SK-N-SH treated with all-trans-retinoic acid at 6 μM for 48 hours (cell line): ENCODE results near the gene THRB.

Source experiments
- ATAC-seq: fragments of 200-7000 bp; cut with Tn5 transposase; 3 replicates; pipeline ENCODE4 v1.9.1; 2020; ENCODE audit warnings: mild to moderate bottlenecking, moderate library complexity
- ARNTL ChIP-seq: fragments of 450-650 bp; formaldehyde crosslinking; IDR thresholded peaks from 2 replicates; pipeline ENCODE4 v1.5.0; 2020; ENCODE audit warnings: low read depth, mild to moderate bottlenecking, moderate library complexity, borderline replicate concordance
- BACH2 ChIP-seq: fragments of 250-450 bp; sonication (Bioruptor Pico); IDR thresholded peaks from 2 replicates; pipeline ENCODE4 v1.9.0; 2021; ENCODE audit warnings: mild to moderate bottlenecking, borderline replicate concordance
- CSDC2 ChIP-seq: fragments of 250-450 bp; sonication (Bioruptor Pico); IDR thresholded peaks from 2 replicates; pipeline ENCODE4 v1.5.0; 2020; ENCODE audit warnings: mild to moderate bottlenecking, moderate library complexity
- CSRNP3 ChIP-seq: fragments of 250-450 bp; sonication (Bioruptor Pico); IDR thresholded peaks from 2 replicates; pipeline ENCODE4 v1.5.1; 2021; ENCODE audit warnings: mild to moderate bottlenecking, moderate library complexity
- ESRRG ChIP-seq: fragments of 250-450 bp; sonication (Bioruptor Pico); IDR thresholded peaks from 2 replicates; pipeline ENCODE4 v1.6.1; 2021; ENCODE audit warnings: mild to moderate bottlenecking
- GLIS3 ChIP-seq: fragments of 250-450 bp; sonication (Bioruptor Pico); IDR thresholded peaks from 2 replicates; pipeline ENCODE4 v1.5.0; 2020; ENCODE audit warnings: mild to moderate bottlenecking, moderate library complexity
- ISL1 ChIP-seq: fragments of 250-450 bp; sonication (Bioruptor Pico); IDR thresholded peaks from 2 replicates; pipeline ENCODE4 v2.1.2; 2022; ENCODE audit warnings: mild to moderate bottlenecking, moderate library complexity
- OSR1 ChIP-seq: fragments of 250-450 bp; sonication (Bioruptor Pico); IDR thresholded peaks from 2 replicates; pipeline ENCODE4 v1.8.0; 2022; ENCODE audit warnings: moderate library complexity, mild to moderate bottlenecking, inconsistent platforms
- PATZ1 ChIP-seq: fragments of 250-450 bp; sonication (Bioruptor Pico); IDR thresholded peaks from 2 replicates; pipeline ENCODE4 v1.8.0; 2020; ENCODE audit warnings: mild to moderate bottlenecking, moderate library complexity, borderline replicate concordance
- POU6F1 ChIP-seq: fragments of 250-450 bp; sonication (Bioruptor Pico); IDR thresholded peaks from 2 replicates; pipeline ENCODE4 v1.8.0; 2021; ENCODE audit warnings: low read depth, mild to moderate bottlenecking, moderate library complexity, borderline replicate concordance
- SNAI2 ChIP-seq: fragments of 250-450 bp; sonication (Bioruptor Pico); IDR thresholded peaks from 2 replicates; pipeline ENCODE4 v1.5.0; 2020; ENCODE audit warnings: mild to moderate bottlenecking, moderate library complexity
- TCF4 ChIP-seq: fragments of 250-450 bp; sonication (Bioruptor Pico); IDR thresholded peaks from 2 replicates; pipeline ENCODE4 v1.8.0; 2021; ENCODE audit warnings: mild to moderate bottlenecking, moderate library complexity, borderline replicate concordance
- TOX ChIP-seq: fragments of 250-450 bp; sonication (Bioruptor Pico); IDR thresholded peaks from 2 replicates; pipeline ENCODE4 v1.8.0; 2021; ENCODE audit warnings: mild to moderate bottlenecking, moderate library complexity, borderline replicate concordance
- TSHZ2 ChIP-seq: fragments of 250-450 bp; sonication (Bioruptor Pico); IDR thresholded peaks from 2 replicates; pipeline ENCODE4 v1.5.0; 2020; ENCODE audit warnings: mild to moderate bottlenecking, moderate library complexity
- ZC3H10 ChIP-seq: fragments of 250-450 bp; sonication (Bioruptor Pico); IDR thresholded peaks from 2 replicates; pipeline ENCODE4 v1.5.1; 2021; ENCODE audit warnings: mild to moderate bottlenecking, moderate library complexity
- ZFP3 ChIP-seq: fragments of 250-450 bp; sonication (Bioruptor Pico); IDR thresholded peaks from 2 replicates; pipeline ENCODE4 v1.5.0; 2020; ENCODE audit warnings: mild to moderate bottlenecking, moderate library complexity
- ZFP30 ChIP-seq: fragments of 450-650 bp; formaldehyde crosslinking; IDR thresholded peaks from 2 replicates; pipeline ENCODE4 v1.5.0; 2022; ENCODE audit warnings: mild to moderate bottlenecking, moderate library complexity
- ZNF565 ChIP-seq: fragments of 450-650 bp; formaldehyde crosslinking; conservative IDR thresholded peaks from 2 replicates; pipeline ENCODE4 v1.5.0; 2020; ENCODE audit warnings: low read depth, mild to moderate bottlenecking, moderate library complexity
- ZNF70 ChIP-seq: fragments of 450-650 bp; formaldehyde crosslinking; IDR thresholded peaks from 2 replicates; pipeline ENCODE4 v1.5.0; 2020; ENCODE audit warnings: mild to moderate bottlenecking, moderate library complexity
- ZNF8 ChIP-seq: fragments of 450-650 bp; formaldehyde crosslinking; IDR thresholded peaks from 2 replicates; pipeline ENCODE4 v1.5.0; 2020; ENCODE audit warnings: mild to moderate bottlenecking, moderate library complexity

The THRB gene

GRCh38 chr3:24160424-24161095 is 334.1 kb downstream of the THRB start:
- TF ChIP-seq CSDC2: no peak
- 0 out of 2 replicates have a peak, but pooled peaks have one; percentile 28 for TF ChIP-seq ZFP3 (CRISPR knock-in tag)
- TF ChIP-seq ESRRG (CRISPR knock-in tag): no peak
- ATAC-seq: 0 out of 3 replicates have a peak, but pooled peaks have one; percentile 19

- TF ChIP-seq ESRRG (CRISPR knock-in tag): no peak
- no peak for TF ChIP-seq ZNF565
- TF ChIP-seq OSR1: no peak
- no peak for TF ChIP-seq TCF4 (CRISPR knock-in tag)
- no peak for TF ChIP-seq ZFP30
- TF ChIP-seq ISL1 (CRISPR knock-in tag): no peak
- no peak for TF ChIP-seq GLIS3 (CRISPR knock-in tag)
- TF ChIP-seq SNAI2 (CRISPR knock-in tag): no peak
- TF ChIP-seq PATZ1: no peak
- no peak for TF ChIP-seq CSDC2
- no peak for TF ChIP-seq POU6F1 (CRISPR knock-in tag)
- TF ChIP-seq ZFP3 (CRISPR knock-in tag): no peak
- no peak for TF ChIP-seq ARNTL (CRISPR knock-in tag)
- ATAC-seq: no peak
Observed at GRCh38 chr3:24158761-24159454, 335.7 kb downstream of the THRB start.

GRCh38 chr3:24157106-24157505 is 337.5 kb downstream of the THRB start:
- no peak for TF ChIP-seq GLIS3 (CRISPR knock-in tag)
- TF ChIP-seq PATZ1: no peak
- TF ChIP-seq TOX (CRISPR knock-in tag): no peak
- TF ChIP-seq CSRNP3 (CRISPR knock-in tag): no peak
- no peak for TF ChIP-seq BACH2 (CRISPR knock-in tag)
- TF ChIP-seq ZNF8: no peak
- TF ChIP-seq ISL1 (CRISPR knock-in tag): no peak
- TF ChIP-seq TSHZ2: no peak
- TF ChIP-seq CSDC2: no peak
- TF ChIP-seq OSR1: no peak
- TF ChIP-seq ZNF565: no peak
- no peak for TF ChIP-seq ZFP30
- TF ChIP-seq ESRRG (CRISPR knock-in tag): no peak
- no peak for TF ChIP-seq ZC3H10
- no peak for TF ChIP-seq ZNF70
- TF ChIP-seq SNAI2 (CRISPR knock-in tag): no peak
- no peak for ATAC-seq
